Parathyroid adenoma (tissue), 2 donors: ENCODE results near the gene UBAP1L.

Experiments
- H2AFZ ChIP-seq: fragments of 300-600 bp; sonication (generic); one replicate; pipeline ENCODE4 v1.7.0; 2017; ENCODE audit warnings: antibody characterized with exemption, mild to moderate bottlenecking
- H3K27ac ChIP-seq: fragments of 300-600 bp; sonication (generic); one replicate; pipeline ENCODE4 v1.7.0; 2017
- H3K27me3 ChIP-seq: fragments of 300-600 bp; sonication (generic); one replicate; pipeline ENCODE4 v1.7.0; 2017; ENCODE audit warnings: low read length; ENCODE audit not compliant: control insufficient read depth, insufficient read depth
- H3K36me3 ChIP-seq: fragments of 300-600 bp; sonication (generic); one replicate; pipeline ENCODE4 v1.7.0; 2017; ENCODE audit warnings: low read length; ENCODE audit not compliant: control insufficient read depth, insufficient read depth
- H3K4me1 ChIP-seq: fragments of 300-600 bp; sonication (generic); one replicate; pipeline ENCODE4 v1.7.0; 2017; ENCODE audit warnings: control low read depth
- H3K4me2 ChIP-seq: fragments of 300-600 bp; sonication (generic); one replicate; pipeline ENCODE4 v1.7.0; 2017; ENCODE audit warnings: low read length
- H3K4me3 ChIP-seq: fragments of 300-600 bp; sonication (generic); one replicate; pipeline ENCODE4 v1.7.0; 2017; ENCODE audit warnings: low read depth, low read length
- H3K79me2 ChIP-seq: fragments of 300-600 bp; sonication (generic); one replicate; pipeline ENCODE4 v1.7.0; 2017; ENCODE audit warnings: control low read depth
- H3K9ac ChIP-seq: fragments of 300-600 bp; sonication (generic); one replicate; pipeline ENCODE4 v1.7.0; 2017; ENCODE audit warnings: mild to moderate bottlenecking
- H3K9me3 ChIP-seq: fragments of 300-600 bp; sonication (generic); one replicate; pipeline ENCODE4 v1.7.0; 2017; ENCODE audit warnings: low read length; ENCODE audit not compliant: control insufficient read depth
- CTCF ChIP-seq: fragments of 300-600 bp; sonication (generic); IDR thresholded peaks from one replicate; pipeline ENCODE4 v1.7.0; 2017; ENCODE audit warnings: antibody characterized with exemption, mild to moderate bottlenecking
- donor health status: primary hyperparathyroidism.

Gene UBAP1L

GRCh38 chr15:65067645-65068402 lies 47.2 kb downstream of the UBAP1L start, which contains the start of gene RASL12:
TSS of gene RASL12 (minus strand) at chr15:65067991. CDS start at chr15:65067835, 156 bp downstream.
- H3K27ac ChIP-seq, result no peak within 1 kb of the TSS
- no peak within 1 kb of the TSS for H3K4me2 ChIP-seq
- peak within 1 kb of the TSS; percentile 22 for H3K4me3 ChIP-seq
- H3K4me1 ChIP-seq, result no peaks in the 10 kb centered on the region
- H3K79me2 ChIP-seq, result no peaks in the 10 kb centered on the region
- H3K9ac ChIP-seq, result no peak within 1 kb of the TSS
- H2AFZ ChIP-seq, result peak within 1 kb of the TSS; percentile 64
- H3K9me3 ChIP-seq, result no peaks in the 10 kb centered on the region
- no peaks in the 10 kb centered on the region for H3K27me3 ChIP-seq
- no peaks in the 10 kb centered on the region for H3K36me3 ChIP-seq
- no peak for TF ChIP-seq CTCF

- Histone ChIP-seq H2AFZ (peak overlapping the region; percentile 64), H3K9me3 (no peaks in the 10 kb centered on the region), H3K4me1 (no peaks in the 10 kb centered on the region)
Observed at GRCh38 chr15:65067317-65067644, 47.7 kb downstream of the UBAP1L start.

GRCh38 chr15:65066635-65067316 lies 48.2 kb downstream of the UBAP1L start:
- H3K79me2 ChIP-seq, result no peaks in the 10 kb centered on the region
- no peaks in the 10 kb centered on the region for H3K27me3 ChIP-seq
- peak overlapping the region; percentile 22 for H3K4me3 ChIP-seq
- no peak overlapping the region for H3K27ac ChIP-seq
- no peaks in the 10 kb centered on the region for H3K4me1 ChIP-seq
- TF ChIP-seq CTCF, result no peak
- no peaks in the 10 kb centered on the region for H3K36me3 ChIP-seq
- H3K9ac ChIP-seq, result no peak overlapping the region
- H2AFZ ChIP-seq, result no peak overlapping the region
- H3K4me2 ChIP-seq, result no peak overlapping the region
- no peaks in the 10 kb centered on the region for H3K9me3 ChIP-seq

More at GRCh38 chr15:65067317-65067644, 47.7 kb downstream of the UBAP1L start:
- no peaks in the 10 kb centered on the region for H3K36me3 ChIP-seq
- H3K4me2 ChIP-seq, result no peak overlapping the region
- no peak overlapping the region for H3K9ac ChIP-seq
- no peaks in the 10 kb centered on the region for H3K27me3 ChIP-seq
- no peak overlapping the region for H3K4me3 ChIP-seq
- H3K27ac ChIP-seq, result no peak overlapping the region
- H3K79me2 ChIP-seq, result no peaks in the 10 kb centered on the region
- TF ChIP-seq CTCF, result no peak

DNA sequence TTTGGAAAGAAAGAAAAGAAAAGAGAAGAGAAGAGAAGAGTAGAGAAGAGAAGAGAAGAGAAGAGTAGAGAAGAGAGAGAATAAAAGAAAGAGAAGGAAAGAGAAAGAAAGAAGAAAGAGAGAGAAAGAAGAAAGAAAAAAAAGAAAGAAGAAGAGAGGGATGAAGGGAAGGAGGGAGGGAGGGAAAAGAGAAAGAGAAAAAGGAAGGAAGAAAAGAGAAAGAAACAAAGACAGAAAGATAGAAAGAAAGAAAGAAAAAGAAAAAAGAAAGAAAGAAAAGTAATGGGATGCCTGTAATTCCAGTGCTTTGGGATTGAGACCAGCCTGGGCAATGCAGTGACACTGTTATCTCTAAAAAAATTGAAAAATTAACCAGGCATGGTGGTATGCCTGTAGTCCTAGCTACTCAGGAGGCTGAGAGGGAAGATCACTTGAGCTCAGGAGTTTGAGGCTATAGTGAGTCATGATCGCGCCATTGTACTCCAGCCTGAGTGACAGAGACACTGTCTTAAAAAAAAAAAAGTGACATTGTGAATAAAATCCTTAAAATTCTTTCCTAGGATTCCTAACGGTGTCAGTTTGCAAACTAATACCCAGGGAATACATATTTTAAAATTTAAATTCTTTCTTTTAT lies 48.9 kb downstream of the UBAP1L start:
- no peaks in the 10 kb centered on the region for H3K27me3 ChIP-seq
- H3K4me2 ChIP-seq, result no peak overlapping the region
- no peak overlapping the region for H2AFZ ChIP-seq
- no peak overlapping the region for H3K9ac ChIP-seq
- no peaks in the 10 kb centered on the region for H3K4me1 ChIP-seq
- no peak for TF ChIP-seq CTCF
- no peaks in the 10 kb centered on the region for H3K79me2 ChIP-seq
- no peaks in the 10 kb centered on the region for H3K9me3 ChIP-seq
- no peak overlapping the region for H3K27ac ChIP-seq
- peak overlapping the region; percentile 22 for H3K4me3 ChIP-seq
- no peaks in the 10 kb centered on the region for H3K36me3 ChIP-seq
